NAMALWA (cell line): ENCODE results near the gene IFNL3.
"Not testable (repeated sequence)": the region's sequence is repeated elsewhere in the genome, so short reads cannot be mapped to it uniquely, and the experiment has no call there.

ENCODE experiments used
- DNase-seq: peaks from one replicate; pipeline ENCODE4 v3.0.0-alpha.2; 2015; ENCODE audit warnings: low spot score

The IFNL3 gene

GRCh38 chr19:39244410-39245100 is at the start of gene IFNL3:
TSS of gene IFNL3 (minus strand) at chr19:39245006. CDS start at chr19:39244967, 39 bp downstream.
- DNase-seq: not testable (repeated sequence)

GRCh38 chr19:39293394-39293793 is 48.6 kb upstream of the IFNL3 start:
- no peak for DNase-seq

GRCh38 chr19:39284032-39284431 is 39.2 kb upstream of the IFNL3 start:
- no peak for DNase-seq

- no peak for DNase-seq
Measured at GRCh38 chr19:39282021-39282420, 37.2 kb upstream of the IFNL3 start.

- DNase-seq: no peak
Measured at GRCh38 chr19:39277598-39277997, 32.8 kb upstream of the IFNL3 start.

- DNase-seq: no peak
Measured at GRCh38 chr19:39276740-39277139, 31.9 kb upstream of the IFNL3 start.

GRCh38 chr19:39275578-39275977 is 30.8 kb upstream of the IFNL3 start:
- no peak for DNase-seq

- DNase-seq: not testable (repeated sequence)
Measured at GRCh38 chr19:39273859-39274258, 29.1 kb upstream of the IFNL3 start.

- DNase-seq: no peak
Measured at GRCh38 chr19:39270036-39270871, 25.4 kb upstream of the IFNL3 start.

- DNase-seq: not testable (repeated sequence)
Measured at GRCh38 chr19:39269369-39269768, 24.6 kb upstream of the IFNL3 start.

GRCh38 chr19:39268531-39269223 is 23.9 kb upstream of the IFNL3 start:
- not testable (repeated sequence) for DNase-seq

- not testable (repeated sequence) for DNase-seq
Measured at GRCh38 chr19:39268085-39268484, 23.3 kb upstream of the IFNL3 start, which contains the start of gene IFNL2. TSS of gene IFNL2 (plus strand) at chr19:39268396. CDS start at chr19:39268569, 173 bp downstream.

- DNase-seq: no peak
Measured at GRCh38 chr19:39265321-39265916, 20.6 kb upstream of the IFNL3 start.

- DNase-seq: no peak
Measured at GRCh38 chr19:39264306-39265290, 19.8 kb upstream of the IFNL3 start.

- DNase-seq: no peak
Measured at GRCh38 chr19:39263912-39264305, 19.1 kb upstream of the IFNL3 start.

- DNase-seq: no peak
Measured at GRCh38 chr19:39262496-39262895, 17.7 kb upstream of the IFNL3 start.

GRCh38 chr19:39261704-39262103 is 16.9 kb upstream of the IFNL3 start:
- no peak for DNase-seq

- DNase-seq: no peak
Measured at GRCh38 chr19:39257227-39257626, 12.4 kb upstream of the IFNL3 start.

GRCh38 chr19:39254531-39255345 is 9.9 kb upstream of the IFNL3 start:
- DNase-seq: no peak
